Measurements from ENCODE around the gene ERRFI1.
A peak's percentile ranks its signal among the peaks of the same experiment; 100 is the strongest.

The ERRFI1 gene

DNA sequence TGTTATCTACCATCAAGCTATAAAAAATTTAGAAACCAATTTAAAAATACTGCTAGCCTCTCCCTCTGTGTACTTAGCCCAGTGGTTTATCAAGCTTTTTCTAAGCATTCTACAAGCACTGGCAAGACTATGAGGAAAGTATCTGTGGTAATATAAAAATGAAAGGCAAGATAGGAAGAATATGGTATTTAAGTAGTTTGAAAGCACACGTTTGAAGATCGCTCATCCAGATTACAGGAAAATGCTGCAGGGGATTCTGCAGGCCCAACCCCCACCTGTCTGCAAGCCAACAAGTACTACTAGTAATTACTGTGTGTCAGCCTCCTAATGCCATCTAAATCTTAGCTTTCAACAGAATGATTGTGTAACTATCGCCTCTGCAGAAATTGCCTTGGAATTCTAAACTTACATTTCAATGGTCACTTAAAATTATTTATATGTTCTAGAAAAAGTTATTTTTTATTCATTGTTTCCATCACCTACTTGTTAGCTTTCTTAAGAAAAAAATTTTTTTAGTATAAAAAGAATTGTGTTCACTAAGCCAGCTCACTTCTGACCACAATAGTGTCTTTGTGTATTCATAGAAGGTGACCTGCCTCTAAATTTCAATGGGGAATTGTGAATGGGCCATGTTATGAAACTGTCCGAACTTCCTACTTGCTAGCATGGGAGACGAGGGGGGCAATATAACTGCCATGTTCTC lies 8.5 kb downstream of the ERRFI1 start:
- DNase-seq = no peak

GRCh38 chr1:8016895-8017241 lies 9.2 kb downstream of the ERRFI1 start:
- no peak for DNase-seq

- no peak for DNase-seq
These were observed 9.8 kb downstream of the ERRFI1 start for GRCh38 chr1:8016210-8016894.

DNA sequence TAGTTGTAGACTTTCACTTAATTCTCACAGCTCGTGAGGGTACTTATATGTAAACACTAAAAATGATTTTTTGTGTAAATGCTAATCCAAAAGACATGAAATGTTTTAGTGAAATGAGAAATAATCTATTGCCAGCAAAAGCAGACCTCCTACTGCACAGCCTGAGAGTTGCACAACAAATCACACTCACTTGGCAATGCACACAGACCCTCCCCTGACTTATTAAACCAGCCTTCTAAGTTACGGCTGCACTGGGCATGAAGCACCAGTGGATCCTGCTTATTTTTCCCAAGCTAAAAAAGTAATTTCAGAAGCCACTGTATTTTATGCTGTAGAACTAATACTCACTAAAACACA lies 10.3 kb downstream of the ERRFI1 start:
- DNase-seq = no peak

- peak; percentile 62 for DNase-seq
These were observed 10.9 kb downstream of the ERRFI1 start for GRCh38 chr1:8015036-8015808.

DNA sequence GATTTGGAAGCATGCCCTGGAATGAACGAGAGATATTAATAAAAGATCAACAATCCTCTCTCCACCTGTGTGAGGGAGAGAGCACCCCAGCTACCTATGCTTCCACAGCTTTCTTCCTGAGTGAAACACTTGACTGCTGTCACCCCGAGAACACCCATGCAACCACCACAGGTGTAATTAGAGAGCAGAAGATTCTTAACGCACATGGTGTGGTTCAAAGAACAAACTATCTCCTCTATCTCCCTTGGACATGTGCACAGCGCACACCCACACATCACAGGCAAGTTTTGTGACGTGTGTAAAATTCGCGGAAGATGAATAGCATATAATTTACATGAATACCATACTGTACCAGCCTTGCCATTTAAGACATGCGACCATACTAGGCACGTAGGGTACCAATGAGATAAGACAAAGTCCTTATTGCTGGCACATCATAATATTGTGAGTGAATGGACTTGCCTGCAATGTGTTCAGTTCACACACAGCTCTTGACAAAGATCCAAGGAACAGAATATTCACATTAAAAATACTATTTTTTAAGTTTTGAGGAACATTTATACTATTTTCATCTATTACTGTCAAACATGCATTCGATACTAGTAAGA lies 11.6 kb downstream of the ERRFI1 start:
- DNase-seq = no peak

DNA sequence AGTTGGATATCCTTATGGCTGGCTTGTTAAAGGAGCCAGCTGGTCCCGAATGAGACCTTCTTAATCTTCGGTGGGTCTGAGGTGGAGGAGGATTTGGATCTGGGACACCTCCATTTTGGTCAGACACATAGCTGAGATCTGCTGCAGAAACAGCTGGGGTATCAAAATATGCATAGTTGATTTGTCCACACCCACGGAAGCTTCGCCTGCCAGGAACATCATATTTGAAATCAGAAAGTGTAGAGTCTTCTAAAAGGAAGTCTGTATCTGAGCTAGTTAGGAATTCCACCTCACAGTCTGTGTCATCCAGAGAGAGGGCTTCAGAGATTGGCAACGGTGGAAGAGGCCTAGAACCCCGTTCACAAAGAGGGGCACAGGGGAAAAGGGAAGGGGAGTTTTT lies 12.3 kb downstream of the ERRFI1 start:
- DNase-seq = no peak

DNA sequence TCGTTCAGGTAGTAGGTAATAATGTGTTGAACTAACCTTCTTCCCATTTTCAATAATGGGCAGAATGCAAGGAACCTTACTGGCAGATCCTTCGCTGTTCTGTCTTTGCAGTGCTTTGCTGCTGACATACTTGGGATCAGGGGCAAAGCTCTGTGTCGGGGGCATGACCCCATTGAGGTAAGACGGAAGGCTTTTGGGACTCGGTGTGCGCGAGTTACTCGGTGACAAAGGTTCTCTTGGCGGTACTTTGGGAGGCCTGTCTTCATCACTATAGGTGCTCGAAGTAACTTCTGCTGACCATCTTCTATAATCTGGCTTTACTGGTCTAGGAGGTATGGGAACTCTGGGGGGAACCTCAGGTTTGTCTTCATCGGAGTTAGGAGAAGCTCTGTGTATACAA lies 12.7 kb downstream of the ERRFI1 start:
- no peak for DNase-seq

GRCh38 chr1:8012955-8013354 lies 13.2 kb downstream of the ERRFI1 start:
- DNase-seq = no peak

GRCh38 chr1:8011923-8012858 lies 13.9 kb downstream of the ERRFI1 start:
- DNase-seq = no peak

GRCh38 chr1:8011016-8011415 lies 15.1 kb downstream of the ERRFI1 start:
- no peak for DNase-seq

DNA sequence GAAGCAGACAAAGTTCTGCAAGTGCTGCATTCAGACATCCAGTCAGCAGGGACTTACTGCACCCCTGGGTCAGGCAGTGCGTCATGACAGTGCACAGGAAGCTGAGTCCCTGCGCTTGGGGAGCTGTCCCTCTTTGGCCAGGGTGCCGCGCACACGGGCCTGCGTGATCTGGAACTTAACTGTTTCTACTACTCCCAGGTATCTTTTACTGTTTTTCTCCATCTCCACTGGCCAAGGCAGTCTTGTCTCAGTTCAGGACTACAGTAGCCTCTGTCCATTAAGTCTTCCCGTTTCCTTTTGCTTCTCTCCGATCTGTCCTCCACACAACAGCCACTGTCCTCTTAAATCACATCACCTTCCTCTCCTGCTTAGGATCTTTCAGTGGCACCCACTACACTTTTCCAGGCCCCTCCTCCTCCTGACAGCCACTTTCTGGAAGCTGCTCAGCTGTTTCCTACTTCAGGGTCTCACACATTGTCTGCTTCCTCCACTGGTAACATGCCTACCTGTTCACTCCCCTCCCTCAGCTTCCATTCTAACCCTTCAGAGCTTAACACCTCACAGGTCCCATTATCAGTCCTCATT lies 15.9 kb downstream of the ERRFI1 start:
- no peak for DNase-seq

DNA sequence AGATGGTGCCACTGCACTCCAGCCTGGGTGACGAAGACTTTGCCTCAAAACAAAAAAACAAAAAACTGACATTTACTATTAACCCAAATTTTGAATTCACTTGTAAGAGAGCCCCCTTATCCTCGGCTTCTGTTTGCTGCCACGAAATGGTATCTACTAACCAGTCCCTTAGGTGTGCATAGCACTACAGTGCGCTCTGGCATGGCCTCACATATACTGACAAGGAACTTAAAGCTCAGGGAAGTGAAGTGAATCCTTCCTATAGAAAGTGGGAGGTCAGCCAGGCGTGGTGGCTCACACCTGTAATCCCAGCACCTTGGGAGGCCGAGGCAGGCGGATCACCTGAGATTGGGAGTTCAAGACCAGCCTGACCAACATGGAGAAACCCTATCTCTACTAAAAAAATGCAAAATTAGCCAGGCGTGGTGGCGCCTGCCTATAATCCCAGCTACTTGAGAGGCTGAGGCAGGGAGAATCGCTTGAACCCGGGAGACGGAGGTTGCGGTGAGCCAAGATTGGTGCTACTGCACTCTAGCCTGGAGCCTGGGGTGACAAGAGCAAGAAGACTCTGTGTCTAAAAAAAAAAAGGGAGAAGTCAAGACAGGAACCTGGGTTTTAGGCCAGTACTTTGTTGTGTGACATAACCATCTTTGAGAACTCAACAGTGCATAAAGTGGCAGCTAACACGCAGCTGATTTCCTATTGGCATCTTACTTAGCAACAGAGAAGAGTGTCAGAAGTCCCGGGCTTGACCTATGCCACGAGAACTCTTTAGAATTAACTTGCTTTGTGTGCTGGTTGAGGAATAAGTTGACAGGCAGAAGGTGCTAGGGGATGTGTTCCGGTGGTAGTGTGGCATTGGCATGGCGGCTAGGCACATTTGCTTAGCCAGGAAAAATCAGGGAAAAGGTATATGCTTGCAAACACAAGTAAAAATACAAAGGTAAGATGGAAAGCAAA lies 16.8 kb downstream of the ERRFI1 start:
- no peak for DNase-seq

DNA sequence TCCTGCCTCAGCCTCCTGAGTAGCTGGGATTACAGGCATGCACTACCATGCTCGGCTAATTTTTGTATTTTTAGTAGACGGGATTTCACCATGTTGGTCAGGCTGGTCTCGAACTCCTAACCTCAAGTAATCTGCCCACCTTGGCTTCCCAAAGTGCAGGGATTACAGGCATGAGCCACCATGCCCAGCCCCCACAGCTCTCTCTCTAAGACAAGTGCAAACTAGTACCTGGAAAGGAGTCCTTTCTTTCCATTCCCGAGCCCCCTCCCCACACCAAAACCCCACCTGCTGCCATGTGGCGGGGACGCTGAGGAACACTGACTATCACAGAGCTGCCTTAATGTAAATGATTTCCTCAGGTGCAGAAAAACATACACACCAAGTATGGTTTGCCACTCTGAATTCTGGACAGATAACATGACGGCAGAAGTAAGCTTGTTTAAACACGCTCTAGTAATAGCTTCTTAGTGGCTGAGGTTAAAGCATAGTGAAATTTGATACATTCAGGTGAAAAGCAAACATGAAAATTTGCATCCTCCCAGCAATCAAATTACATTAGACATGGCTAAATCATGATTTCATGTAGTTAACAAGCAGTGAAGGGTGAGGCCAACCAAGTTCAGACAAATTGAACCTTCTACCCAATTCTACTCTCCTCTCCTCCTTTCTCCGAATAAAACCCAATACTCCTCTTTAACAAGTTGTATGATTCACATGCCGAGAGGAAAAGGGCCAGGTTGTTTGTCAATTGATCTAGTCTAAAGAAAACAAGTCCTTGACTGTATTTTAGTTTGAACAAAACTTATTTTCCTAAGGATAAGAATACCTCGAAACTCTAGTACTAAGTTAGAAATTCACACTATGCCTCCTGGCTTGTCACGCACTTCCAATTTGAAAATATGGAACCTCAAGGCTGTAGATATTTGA lies 19.8 kb downstream of the ERRFI1 start:
- no peak for DNase-seq

- DNase-seq = no peak
These were observed 21.1 kb downstream of the ERRFI1 start for GRCh38 chr1:8004803-8005573.

DNA sequence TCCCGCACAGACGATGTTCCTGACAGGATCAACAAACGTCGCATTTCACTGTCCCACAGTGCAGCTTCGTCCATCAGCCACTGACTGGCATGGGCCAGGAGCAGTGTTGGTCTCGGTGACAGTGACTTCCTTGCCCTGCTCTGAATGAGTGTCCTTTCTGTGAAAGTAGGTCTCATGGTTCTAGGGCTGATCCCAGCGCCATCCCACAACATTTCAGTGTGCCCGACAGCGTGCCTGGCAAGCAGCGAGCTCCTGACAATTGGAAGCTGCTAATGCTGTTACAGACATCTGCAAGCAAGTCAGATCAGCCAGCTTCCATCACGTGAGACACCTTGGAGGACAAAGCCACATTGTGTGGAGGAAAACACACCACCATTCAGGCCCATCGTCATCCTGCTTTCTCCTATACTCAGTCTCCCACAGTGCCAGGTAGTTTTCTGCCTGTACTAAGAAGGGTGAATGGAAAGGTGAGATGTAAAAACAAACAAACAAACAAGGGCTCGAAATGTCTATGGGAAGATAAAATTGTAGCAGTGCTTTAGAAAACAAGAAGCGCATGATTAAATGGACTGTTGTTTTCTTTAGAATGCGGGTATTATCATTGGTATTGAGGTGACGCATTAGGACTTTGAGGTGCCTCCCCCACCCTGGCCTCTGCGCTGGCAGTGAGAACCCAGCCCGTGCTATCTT lies 21.9 kb downstream of the ERRFI1 start:
- no peak for DNase-seq

GRCh38 chr1:8003438-8004112 lies 22.5 kb downstream of the ERRFI1 start:
- DNase-seq = no peak

DNA sequence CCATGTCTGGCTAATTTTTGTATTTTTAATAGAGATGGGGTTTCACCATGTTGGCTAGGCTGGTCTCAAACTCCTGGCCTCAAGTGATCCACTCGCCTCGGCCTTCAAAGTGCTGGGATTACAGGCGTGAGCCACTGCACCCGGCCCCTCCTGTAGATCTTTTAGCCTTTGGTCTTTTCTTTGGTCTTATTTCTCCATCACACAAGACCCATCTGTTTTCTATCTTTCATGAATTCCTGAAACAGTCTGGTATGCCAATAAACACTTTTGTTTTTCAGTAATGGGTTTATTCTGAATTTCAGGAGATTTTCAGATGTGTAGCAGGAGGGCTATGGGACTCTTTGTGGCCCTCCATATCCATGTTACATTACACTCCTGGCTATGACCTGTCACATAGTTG lies 23.2 kb downstream of the ERRFI1 start:
- no peak for DNase-seq

Measured in CD4-positive, alpha-beta T cell treated with Interleukin-4 for 4 hours (primary cell).